Activated naive CD4-positive, alpha-beta T cell (primary cell): Measurements from ENCODE around the gene NASP.

Source experiments
- DNase-seq, 4 experiments: peaks; one replicate each; lab custom pipeline; 2025; lab: John Stamatoyannopoulos, UW

The NASP gene

DNA sequence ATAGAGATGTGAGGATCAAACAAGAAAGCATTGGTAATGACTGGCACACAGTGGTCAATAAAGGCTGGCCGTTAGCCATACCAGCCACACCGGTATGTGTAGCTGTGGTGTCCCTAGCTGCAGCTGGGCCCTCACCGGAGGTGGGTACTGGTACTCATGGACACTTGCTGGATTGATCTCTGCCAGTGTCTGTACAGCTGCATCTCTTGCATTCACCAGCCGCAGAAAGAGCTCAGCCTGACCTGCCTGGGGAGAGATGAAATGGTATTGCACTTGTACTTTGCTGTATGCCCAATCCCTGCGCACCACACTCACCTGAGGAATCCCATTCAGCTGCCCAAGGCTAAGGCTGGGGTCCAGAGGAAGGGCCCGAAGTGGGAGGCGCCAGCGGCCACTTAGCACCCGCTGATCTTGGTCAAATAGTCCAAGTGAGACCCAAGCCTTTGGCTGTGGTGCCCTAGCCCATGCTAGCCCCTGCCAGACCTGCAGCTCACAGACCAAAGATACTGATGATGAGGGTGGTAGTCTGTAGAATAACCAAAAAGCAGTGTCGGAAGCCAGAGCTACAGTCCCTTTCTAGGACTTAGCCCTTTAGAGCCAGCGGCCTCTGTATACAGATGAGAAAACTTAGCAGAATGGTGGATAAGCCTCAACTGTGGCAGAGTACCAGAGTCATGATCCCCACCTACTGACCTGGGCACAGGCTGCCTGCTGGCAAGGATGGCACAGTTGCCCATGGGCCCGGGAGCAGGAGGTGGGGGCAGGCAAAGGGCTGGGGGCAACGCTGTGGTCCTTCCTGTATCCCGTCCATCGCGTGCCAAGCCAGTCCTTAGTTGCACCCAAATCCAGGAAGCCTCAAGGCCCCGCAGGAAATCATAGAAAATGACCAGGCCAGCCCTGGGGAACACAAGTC is 37.0 kb downstream of the NASP start:
- DNase-seq = no peak

DNA sequence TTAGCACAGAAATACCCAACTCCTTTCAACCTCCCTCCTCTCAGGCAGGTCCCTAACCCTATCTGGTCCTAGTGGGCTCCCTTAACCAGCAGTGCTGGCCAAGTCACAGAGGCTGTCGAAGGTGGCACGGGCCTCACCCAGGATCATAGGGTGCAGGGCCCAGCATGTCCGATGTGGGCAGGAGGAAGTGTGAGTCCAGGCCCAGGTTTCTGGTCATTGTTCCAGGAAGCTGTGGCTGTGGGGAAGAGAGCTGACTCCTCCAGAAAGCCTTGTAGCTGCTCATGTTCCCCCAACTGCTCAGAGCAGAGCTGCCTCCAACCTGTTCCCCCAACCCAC is 37.6 kb downstream of the NASP start:
- no peak for DNase-seq

DNA sequence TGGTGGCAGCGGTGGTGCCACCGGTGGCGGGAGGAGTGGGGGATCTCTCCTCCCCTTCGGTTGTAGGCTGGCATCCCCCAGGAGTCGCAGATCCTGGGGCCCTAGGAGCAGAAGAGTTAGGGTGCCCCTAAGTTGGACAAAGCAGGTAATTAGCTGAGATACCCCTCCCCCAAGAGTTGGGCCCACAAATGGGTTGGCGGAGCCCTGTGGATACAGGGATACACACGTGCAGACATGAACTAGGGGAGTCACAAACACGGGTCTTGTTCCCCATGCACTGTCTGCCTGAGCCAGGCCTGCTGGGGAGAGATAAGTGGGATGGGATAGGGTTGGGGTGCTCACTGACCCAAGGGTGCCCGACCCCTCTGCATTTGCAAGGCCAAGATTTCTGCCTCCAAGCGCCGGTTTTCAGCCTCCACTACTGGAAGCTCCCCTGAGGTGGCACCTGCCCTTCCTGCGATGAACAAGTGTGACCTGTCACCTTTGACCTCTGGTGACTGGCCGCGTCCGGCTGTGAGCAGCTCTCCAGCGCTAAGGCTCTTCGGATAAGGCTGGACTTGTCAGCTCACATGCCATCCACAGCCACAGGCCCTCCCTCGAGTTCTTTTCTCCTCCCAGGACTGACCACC is 38.2 kb downstream of the NASP start:
- DNase-seq = no peak

DNA sequence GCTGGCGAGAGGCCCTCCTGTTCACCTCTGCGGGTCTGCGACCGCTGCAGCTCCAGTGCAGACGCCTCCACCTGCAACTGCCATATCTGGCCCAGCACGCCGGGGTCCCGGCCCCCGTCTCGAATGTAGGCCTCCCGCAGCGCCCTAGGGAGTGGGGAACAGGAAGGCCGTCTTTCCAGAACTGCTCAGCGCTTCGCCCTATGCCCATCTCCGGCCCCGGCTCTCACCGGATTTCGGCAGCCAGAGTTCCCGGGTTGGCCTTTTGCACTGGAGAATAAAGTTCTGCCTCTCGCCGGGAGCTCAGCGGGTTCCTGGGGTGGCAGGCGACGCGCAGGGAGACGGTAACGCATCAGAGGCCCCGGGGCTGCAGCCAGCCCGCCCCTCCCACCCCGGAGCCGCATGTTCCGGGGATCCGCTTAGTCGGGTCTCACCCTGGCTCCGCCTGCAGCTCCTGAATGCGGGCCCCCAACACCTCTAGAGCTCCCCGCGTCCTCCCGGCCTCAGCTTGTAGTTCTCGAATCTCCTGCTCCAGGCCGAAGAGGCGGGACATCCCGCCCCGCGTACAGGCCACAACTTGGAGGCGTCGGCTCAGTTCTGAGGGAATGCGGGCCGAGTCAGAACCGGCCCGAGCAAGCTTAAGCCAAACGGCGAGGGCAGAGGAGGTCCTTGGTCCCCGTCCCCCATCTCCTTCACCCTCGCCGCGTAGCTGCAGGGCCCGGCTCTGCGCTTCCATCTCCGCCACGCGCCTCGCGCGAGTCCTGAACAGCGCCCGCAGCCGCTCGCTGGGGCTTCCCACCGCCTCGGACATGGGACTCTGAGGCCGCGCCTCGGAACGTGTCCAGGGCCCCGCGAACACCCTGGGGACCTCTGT is 38.9 kb downstream of the NASP start:
- no peak for DNase-seq

GRCh38 chr1:45623972-45624371 is 40.1 kb downstream of the NASP start, which contains the start of gene CCDC17:
Gene CCDC17, minus strand, starts transcription at chr1:45624054. Its CDS starts 145 bp downstream, at chr1:45623909.
- DNase-seq = no peak

- no peak for DNase-seq
Measured at GRCh38 chr1:45629035-45629434, 45.2 kb downstream of the NASP start.

DNA sequence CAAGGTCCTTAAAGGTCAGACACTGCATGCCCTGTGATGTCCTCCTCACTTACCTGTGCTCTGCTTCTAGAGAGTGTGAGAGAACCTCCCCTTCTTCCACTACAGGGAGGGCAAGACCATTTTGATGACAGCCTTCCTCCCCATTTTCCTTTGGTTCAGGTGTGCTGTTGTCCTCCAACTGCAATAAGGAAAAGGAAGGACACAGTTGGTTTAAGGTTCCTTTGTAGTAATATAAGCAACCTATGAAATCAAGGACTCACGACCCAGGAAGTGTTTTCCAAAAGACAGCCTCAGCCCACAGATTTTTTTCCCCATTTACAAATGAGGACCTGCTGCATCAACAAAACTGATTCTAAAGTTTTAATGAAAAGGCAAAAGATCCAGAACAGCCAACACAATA is 46.6 kb downstream of the NASP start:
- no peak for DNase-seq

DNA sequence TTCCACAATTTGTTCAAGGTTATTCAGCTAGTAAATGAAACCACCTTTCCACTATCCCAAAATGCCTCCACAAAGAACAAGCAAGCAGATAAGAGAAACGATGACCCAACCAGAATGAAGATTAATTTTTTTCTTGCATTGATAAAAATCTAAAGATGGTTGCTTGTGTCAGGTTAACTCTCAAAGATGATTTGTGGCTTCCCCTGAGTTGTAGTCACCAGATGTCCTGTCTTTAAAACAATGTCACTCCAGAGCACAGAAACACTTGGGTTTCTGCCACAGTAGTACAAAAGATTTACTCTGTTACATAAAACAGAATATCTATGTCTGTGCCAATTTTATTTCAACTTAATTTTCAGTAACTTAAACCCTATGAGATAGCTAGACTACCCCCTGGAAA is 51.4 kb downstream of the NASP start:
- DNase-seq = no peak

DNA sequence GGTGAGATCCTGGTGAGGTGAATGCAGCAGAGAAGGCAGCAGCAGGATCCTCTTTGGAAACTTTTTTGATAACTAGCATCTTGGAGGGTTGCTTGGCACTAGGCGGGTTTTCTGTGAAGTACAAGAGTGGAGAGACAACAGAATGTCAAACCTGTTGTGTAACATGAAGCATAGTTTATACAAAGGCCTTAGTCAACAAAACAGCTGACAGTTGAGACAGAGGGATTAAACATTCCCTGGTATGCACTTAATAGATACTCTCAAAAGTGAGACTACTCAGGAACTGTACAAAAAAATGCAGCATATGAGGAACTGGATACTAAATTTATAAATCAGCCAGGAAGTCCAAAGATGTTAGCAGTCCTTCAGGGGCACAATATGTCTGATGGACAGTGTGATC is 56.5 kb downstream of the NASP start:
- no peak for DNase-seq

DNA sequence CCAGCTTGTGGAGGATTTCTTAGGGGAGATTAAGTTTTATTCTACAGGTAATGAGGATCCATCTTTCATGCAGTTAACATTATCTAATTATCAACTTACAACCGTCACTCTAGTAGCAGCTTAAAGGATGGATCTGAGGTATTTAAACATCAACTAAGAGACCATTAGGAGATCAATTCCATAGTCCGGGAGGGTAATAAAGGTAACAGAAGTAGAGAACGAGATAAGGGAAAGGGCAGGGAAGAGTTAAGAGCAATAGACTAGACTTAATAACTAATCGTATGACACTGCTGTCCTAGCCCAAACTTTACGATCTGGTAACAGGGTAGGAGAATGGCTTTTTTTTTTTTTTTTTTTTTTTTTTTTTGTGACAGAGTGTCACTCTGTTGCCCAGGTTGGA is 59.5 kb downstream of the NASP start:
- no peak for DNase-seq

DNA sequence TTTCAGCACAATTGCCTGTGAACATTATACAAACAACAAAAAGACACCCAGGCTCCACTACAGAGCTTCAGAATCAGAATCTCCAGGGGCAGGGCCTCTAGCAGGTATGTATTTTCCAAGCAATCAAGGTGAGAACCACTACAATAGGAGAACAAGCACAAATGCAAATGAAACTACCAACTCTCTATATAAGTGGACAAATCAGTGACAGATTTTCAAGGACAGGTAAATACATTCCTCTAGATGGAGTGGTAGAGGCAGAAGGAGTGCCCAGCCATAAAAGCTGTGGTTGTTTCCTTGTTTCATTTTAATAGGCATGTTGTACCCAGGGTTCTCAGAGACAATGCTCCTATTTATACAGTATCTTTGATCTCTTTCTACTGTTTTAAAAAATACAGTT is 60.1 kb downstream of the NASP start:
- DNase-seq = no peak

- no peak for DNase-seq
Measured at GRCh38 chr1:45644661-45645060, 60.8 kb downstream of the NASP start.

GRCh38 chr1:45647248-45648021 is 63.6 kb downstream of the NASP start:
- DNase-seq = no peak

- DNase-seq = no peak
Measured at GRCh38 chr1:45654540-45655280, 70.9 kb downstream of the NASP start.

DNA sequence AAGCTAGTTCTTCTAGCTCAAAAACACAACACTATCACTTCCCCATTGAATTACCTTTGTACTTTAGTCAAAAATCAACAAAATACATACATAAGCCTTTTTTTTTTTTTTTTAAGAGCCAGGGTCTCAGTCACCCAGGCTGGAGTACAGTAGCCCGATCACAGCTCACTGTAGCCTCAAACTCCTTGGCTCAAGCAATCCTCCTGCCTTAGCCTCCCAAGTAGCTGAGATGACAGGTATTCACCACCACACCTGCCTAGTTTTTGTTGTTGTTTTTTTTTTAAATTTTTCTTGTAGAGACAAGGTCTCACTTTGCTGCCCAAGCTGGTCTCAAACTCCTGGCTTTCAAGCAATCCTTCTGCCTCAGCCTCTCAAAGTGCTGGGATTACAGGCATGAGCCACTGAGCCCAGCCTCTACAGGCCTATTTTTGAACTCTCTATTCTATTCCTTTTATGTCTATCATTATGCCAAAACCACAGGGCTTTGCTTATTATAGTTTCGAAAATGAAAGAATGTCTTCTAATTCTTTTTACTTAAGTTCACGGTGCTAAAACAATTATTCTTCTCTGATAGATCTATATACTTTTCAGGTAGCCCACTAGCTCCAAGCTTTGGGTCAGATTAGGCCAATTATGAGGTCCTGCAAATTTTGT is 72.9 kb downstream of the NASP start:
- DNase-seq = no peak

- DNase-seq = no peak
Measured at GRCh38 chr1:45658171-45658570, 74.3 kb downstream of the NASP start.

GRCh38 chr1:45659222-45659621 is 75.4 kb downstream of the NASP start:
- DNase-seq = no peak

GRCh38 chr1:45660336-45660735 is 76.5 kb downstream of the NASP start:
- DNase-seq = no peak

- DNase-seq = no peak
Measured at GRCh38 chr1:45666836-45667235, 83.0 kb downstream of the NASP start.

- no peak for DNase-seq
Measured at GRCh38 chr1:45667321-45668111, 83.7 kb downstream of the NASP start.
